Measurements from ENCODE around the gene APH1A.
"Not testable (repeated sequence)": the region's sequence is repeated elsewhere in the genome, so short reads cannot be mapped to it uniquely, and the experiment has no call there.

Gene APH1A

DNA sequence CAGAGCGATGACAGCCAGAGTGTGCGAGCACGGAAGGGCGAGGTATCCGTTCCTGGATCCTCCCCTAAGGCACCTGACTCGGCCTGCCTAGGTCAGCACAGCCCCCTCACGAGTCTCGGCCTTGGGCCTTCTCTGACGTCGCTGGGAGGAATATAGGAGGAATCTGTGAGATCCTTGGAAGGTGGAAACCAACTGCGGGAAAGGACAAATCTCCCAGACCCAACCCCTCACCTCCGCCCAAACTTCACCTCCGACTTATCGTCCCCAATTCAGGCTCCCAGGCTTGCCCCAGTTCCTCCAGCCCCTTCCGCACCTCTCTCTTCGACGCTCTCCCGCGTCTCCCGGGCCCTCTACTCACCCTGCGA, 494 bp downstream of the APH1A start:
- no peak for DNase-seq (ENCODE audit: low read depth)

DNA sequence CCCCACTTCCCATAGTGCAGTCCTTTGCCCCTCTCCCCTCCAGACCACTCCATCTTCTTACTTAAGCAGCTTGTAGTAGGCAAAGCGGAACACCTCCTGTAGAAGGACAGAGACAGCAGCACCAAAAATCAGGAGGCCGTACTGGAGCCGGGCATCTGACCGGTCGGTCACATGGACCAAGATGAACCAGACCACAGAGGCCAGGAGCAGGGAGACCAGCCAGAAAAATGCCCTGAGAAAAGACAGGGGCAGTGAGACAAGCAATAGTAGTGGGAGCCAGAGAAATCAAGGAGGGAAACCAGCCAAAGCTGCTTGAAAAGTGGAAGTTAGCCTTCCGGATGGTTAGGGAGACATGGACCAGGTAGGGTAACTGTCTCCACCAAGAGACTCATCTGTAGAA, 920 bp downstream of the APH1A start:
- no peak for DNase-seq (ENCODE audit: low read depth)

DNA sequence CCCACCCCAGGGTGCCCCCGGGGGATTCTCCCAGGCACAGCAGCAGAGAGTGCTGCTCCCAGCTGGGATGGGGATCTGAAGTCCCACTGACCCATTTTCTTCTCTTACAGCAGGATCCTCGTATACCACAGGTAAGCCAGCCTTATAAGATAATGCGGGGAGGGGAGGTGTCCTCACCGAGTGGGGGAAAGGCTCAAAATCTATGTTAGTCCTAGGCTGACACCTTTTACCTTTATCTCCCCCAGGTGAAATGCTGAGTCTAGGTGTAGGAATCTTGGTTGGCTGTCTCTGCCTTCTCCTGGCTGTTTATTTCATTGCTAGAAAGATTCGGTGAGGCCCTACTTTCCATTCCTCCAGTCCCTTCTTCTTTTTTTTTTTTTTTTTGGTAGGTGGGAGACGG, 5.3 kb downstream of the APH1A start:
- DNase-seq (ENCODE audit: low read depth): no peak

DNA sequence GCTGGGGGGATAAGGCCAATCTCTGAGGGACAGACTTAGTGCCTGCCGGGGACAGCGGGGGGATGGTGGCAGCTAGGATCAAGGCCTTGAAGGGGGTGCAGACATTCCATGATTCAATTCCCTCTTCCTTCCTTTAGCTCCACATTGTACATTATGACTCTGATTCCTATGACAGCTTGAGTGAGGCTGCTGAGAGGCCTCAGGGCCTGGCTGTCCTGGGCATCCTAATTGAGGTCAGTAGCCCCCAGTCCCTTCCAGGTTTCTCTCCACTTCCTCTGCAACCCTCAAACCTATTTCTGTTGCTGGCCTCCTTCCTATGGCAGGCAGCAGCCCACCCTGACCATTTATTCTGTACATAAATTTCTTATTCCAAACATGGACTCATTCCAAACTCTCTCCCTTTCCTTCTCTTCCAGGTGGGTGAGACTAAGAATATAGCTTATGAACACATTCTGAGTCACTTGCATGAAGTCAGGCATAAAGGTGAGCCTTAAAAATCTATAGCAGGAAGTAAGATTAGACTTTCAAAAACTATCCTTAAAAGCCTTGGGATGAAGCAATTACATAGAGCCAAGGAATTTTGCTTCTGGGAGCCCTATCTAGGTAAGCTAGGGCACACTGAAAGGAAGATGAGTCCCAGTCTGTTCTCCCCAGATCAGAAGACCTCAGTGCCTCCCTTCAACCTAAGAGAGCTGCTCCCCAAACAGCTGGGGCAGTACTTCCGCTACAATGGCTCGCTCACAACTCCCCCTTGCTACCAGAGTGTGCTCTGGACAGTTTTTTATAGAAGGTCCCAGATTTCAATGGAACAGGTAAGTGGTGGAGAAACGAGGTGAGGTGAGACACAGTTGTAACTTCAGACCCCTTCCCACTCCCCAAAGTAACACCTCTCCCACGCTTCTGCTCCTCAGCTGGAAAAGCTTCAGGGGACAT, 6.2 kb downstream of the APH1A start:
- no peak for DNase-seq (ENCODE audit: low read depth)

DNA sequence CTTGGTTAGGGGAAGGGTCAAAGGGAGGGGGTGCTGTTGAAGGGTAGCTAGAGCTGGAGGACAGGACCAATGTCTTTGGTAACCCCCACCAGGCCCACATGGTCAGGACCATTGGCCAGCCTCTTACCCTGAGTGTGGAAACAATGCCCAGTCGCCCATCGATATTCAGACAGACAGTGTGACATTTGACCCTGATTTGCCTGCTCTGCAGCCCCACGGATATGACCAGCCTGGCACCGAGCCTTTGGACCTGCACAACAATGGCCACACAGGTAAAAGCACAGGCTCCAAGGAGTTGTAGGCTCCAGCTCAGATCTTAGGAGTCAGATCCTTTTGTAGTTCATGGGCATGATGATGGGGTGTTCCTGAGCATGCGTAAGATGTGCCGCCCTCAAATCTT, 7.4 kb downstream of the APH1A start:
- DNase-seq (ENCODE audit: low read depth): no peak

DNA sequence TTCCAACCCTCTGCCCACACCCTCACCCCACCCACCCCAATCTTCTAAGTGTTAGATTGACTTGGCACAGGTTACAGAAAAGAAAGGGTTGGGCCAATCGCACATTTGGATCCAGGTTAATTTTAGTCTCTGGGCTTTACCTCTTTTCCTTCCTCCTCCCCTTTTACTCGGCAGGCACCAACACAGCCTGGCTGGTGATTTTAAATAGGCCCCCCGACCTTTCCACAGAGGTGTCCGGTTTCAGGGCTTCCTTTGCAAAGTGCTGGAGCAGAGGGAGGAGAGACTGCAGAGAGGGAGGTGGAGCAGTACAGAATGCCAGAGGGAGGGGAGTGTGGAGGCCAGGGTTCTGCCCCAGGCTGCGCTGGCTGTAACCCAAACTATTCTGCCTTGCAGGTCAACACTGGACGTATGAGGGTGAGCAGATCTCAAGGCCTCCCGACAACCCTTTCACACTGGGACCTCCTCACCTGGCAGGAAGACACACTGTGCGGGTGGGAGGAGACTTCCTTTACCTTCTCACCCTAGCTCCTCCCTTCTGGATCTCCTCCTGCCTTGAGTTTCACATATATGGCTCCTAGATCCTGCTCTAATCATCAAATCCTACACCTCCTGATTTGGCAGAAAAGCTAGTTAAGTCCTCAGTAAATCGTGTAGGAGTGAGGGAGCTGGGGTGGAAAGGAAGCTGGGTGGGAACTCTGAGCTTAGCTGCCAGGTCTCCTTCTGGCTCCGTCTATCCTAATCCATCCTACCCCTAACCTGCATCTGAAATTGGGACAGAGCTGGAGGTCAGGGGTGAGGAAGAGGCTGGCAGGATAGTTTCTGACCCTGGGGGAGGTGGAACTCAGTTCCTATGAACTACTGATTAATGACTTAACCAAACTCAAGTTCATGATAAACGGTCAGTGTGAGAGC, 8.8 kb downstream of the APH1A start:
- no peak for DNase-seq (ENCODE audit: low read depth)

DNA sequence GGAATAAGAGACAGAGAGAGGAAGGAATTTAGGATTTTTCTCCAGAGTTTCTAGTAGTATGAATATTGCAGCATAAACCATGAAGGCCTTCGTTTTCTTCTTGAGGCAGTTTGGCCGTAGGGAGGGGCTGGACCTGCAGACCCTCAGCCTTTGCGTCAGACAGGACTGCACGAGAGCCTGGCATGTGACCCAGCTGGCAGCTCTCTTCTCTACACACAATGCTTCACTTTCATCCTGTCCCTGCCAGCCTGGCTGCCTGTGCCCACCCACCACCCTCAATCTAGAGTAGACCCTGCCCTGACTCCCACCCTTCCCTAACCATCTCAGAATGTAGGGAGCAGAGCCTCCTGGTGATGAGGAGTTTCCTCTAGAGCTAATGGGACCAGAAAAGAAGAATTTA, 9.6 kb downstream of the APH1A start:
- DNase-seq (ENCODE audit: low read depth): no peak

DNA sequence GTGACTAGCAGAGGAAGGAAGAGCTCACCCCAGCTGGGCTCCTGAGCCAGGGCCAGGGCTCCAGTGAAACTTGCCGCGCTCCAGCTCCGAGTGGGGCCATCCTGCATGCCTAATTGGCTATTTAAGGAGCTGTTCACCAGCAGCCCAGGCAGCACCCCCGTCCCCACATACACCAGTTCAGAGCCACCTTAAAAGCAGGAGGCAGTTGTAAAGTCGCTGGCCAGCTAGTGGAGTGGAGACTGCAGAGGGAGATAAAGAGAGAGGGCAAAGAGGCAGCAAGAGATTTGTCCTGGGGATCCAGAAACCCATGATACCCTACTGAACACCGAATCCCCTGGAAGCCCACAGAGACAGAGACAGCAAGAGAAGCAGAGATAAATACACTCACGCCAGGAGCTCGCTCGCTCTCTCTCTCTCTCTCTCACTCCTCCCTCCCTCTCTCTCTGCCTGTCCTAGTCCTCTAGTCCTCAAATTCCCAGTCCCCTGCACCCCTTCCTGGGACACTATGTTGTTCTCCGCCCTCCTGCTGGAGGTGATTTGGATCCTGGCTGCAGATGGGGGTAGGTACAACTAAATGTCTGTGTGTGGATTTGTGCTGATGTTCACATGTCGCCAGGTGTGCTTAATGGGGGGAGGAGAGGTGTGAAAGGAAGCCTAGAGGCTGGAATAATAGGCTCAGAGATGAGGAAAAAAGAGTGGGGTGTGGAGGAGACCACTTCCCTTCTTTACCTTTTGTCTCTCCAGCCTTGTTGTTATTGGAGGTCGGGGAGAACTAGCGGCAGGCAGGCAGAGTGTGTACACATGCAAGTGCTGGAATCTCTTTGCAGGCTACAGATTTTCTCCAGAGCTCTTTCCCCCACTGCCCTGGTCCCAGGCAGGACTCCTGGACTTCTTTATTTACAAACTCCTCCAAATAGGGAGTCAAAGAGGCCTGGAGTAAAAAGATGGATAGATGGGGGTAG, 10.9 kb downstream of the APH1A start, which contains the start of gene CA14:
Gene CA14 (plus strand): TSS at position 151 of the 962 bp plus-strand sequence. CDS start 355 bp downstream, at position 506.
- DNase-seq (ENCODE audit: low read depth): no peak

DNA sequence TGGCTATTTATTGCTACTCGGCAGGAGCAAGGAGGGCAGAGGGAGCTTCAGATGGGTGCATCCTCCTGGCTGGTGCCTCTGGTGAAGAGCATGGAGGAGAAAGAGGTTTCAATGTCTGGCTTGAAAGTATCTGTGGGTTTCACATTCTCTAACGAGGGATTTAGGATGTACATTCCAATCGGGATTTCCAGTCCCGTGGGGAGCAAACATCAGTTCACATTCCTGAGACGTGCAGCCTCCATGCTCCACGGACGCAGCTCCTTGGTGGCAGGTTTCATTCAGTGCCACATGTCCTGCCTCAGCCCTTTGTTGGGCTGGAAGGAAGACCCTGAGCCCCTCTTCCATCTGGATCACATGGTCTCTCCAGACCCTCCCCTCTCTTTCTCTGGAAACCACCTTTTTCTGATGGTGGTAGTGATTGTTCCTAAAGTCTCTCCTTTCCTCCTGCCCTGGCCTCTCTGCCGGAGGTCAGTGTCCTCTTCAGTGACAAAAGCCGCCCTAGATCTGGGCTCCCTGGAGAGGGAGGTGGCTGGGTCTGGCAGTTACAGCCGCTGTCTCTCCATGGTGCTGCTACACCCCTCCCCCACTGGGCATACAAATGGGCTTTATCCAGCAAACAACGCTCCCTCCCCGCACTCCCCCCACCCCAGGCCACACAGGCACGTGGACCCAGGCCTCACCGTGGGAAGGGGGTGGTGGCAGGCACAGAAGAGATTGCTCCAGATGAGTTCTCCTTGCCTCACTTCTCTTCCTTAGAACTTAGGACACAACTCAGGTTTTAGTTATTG, 12.1 kb downstream of the APH1A start:
- no peak for DNase-seq (ENCODE audit: low read depth)

DNA sequence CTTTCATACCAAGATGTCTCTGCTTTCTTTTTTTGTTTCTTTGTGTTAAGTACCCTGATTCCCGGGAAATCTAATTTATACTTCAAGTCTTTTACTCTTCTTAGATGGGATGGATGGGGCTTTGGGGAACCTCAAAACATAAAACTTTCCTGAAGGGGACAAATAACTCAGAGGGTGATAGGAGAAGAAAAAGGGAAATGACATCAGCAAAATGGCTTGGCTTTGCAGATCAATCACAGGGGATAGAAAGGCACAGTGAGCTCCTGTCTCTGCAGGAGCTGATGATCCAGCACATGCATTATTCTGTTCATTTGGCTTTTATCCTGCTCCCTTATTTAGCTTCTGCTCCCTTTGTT, 12.6 kb downstream of the APH1A start:
- no peak for DNase-seq (ENCODE audit: low read depth)

DNA sequence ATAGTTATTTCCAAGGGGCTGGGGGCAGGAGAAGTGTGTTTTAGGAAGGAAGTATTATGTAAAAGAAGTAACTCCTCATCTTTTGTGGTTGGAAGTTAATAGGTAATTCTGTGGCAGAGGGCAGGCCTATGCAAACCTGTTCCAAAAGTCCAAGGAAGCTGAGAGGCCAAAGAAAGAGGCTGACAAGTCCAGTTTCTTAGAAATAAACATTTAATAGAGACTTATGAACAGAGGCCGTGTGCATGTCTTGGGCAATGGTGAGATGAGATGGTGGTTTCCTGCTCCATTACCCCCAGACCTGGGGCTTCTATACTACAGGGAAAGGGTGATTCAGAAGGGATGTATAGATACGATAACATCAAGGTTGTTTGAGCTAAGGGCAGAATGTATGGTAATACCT, 18.9 kb downstream of the APH1A start:
- no peak for DNase-seq (ENCODE audit: low read depth)

DNA sequence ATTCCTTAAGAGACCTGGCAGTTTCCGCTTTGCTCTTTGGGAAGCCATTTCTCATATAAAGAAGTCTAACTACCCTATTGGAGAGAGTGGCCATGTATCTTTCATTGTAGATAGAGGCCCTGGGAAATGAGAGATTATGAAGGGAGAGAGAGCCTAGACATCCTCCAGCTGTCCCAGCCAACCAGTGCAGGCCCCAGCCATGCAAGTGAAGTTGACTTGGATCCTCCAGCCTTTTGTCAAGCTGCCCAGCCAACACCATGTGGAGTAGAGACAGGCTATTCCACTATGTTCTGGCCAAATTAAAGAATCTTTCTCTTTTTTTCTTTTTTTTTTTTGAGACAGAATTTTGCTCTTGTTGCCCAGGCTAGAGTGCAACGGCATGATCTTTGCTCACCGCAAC, 25.8 kb downstream of the APH1A start:
- no peak for DNase-seq (ENCODE audit: low read depth)

DNA sequence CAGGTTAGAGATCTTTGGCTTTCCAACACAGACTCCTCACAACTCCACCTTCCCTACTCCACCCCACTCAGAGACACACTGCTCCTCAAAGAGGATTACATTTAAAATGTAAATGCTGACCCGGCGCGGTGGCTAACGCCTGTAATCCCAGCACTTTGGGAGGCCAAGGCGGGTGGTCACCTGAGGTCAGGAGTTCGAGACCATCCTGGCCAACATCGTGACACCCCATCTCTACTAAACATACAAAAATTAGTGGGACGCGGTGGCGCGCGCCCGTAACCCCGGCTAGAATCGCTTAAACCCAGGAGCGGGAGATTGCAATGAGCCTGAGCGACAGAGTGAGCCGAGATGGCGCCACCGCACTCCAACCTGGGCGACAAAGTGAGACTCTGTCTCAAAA, 31.1 kb downstream of the APH1A start:
- DNase-seq (ENCODE audit: low read depth): no peak

DNA sequence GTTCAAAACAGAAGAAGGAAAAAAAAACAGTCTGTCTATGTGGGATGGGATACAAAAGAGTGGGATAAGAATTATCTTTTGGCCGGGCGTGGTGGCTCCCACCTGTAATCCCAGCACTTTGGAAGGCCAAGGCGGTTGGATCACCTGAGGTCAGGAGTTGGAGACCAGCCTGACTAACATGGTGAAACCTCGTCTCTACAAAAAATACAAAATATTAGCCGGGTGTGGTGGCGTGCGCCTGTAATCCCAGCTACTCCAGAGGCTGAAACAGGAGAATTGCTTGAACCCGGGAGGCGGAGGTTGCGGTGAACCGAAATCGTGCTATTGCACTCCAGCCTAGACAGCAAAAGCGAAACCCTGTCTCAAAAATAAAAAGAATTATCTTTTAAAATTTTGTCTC, 31.6 kb downstream of the APH1A start:
- not testable (repeated sequence) for DNase-seq (ENCODE audit: low read depth)

DNA sequence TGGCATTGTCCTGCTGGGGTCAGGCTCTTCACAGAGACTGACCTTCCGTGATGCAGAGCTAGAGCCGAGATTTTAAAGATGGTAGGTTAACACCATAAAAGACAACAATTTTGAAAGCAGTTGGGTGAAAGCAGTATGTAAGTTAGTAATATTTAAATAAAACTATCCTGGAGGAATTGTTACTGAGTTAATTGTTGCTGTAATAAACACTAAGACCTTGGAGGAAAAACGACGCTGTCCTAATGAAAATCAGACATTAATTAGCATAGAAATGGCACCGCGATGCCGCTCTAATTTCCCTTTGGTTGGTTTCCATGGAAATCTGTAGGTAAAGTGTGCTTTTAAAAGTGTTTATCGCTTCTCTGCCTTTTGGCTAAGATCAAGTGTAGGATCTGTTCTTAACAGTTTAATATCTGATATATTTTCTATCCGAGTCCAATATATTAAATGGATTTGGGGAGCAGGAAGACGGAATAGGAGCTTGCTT, 32.2 kb downstream of the APH1A start:
- no peak for DNase-seq (ENCODE audit: low read depth)

DNA sequence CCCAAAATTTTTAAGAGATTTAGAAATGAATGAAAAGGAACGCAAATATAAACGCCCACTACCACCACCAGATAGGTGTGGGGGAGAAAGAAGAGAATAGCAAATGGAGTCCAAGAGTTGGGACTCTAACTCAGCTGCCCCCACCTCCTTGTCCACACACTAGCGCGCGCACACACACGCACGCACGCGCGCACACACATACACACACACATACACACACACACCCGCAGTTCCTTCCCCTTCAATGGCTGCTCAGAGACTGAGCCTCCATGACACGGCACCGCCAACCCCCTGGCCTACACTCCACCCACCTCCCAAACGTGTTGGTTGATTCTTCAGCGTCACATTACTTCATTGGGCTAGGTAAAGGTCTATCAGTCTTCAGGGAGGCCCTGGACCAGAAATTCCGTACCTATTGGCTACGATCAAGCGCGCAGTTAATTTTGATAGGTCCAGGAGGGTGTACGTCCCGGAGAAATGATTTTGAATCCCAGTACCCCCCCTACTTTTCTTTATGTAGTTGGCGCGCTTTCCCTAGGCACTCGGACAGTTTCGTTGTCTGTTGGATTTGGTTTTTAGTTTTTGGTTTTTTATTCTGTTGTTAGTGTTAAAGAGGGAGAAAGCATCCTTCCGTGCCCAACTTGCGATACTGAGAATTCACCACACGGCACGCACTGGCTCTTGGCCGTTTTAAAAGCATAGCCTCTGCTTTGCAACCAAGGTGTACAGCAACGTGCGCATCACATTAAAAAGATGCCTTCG, 32.8 kb downstream of the APH1A start, which contains the start of gene ANP32E:
Gene ANP32E (minus strand): TSS at position 261 of the 762 bp plus-strand sequence. CDS start 326 bp downstream, outside the sequence.
- peak; percentile 96 for DNase-seq (ENCODE audit: low read depth)

DNA sequence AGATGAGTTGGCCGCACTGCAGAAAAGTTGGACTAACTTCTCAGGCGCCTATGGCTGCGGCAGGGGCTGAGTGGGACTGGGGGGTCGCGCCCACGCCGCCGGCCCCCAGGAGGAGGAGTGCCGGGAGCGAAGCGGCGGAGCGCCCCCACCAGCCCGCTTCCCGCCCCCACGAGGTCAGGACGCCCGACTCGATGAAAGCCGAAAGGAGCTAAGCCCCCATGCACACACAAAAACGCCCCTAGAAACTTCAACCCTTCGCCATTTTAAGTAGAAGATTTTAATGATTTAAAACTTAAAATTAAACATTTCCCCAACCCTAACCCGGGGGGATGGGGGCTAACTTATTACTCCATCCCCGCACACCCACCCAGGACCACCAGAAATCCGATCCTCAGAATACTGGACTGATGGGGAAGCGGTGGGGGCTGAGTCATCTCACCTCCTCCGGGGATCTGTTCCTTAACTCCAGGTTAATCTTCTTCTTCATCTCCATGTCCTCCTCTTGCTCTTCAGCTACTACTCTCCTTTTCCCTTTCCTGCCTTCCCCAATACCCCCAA, 33.4 kb downstream of the APH1A start:
- no peak for DNase-seq (ENCODE audit: low read depth)

DNA sequence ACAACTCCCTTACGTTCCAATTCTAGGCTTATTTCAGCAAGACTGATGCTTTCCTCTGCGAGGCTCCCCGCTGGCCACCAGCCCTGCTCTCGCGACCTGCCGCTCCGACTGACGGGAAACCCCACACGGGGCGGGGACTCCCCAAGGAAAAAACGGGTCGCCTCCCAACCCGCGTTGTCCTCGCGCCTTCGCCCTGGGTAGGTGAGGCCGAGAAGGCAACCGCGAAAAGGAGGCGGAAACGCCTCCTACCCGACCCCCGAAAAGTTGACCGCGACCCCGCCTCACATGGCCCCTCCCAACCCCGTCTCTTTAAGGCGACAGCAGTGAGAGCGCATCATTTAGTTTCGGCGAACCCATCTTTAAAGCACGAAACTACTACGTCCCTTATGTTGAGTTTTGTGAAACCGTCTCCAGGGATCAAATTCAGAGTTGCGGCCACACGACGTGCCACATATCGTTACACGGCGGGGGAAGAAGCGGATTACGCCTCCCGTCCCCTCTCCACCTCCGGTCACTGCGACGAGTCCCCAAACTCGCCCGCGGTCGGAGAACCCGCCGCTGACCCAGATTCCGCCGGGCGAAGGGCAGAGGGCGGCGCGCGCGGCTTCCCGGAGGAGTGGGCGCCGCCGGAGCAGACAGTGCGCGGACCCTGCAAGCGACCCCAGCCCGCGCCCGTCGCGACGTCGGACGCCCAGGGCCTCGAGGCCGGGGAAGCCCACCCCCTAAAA, 34.1 kb downstream of the APH1A start:
- DNase-seq (ENCODE audit: low read depth): peak; percentile 79

DNA sequence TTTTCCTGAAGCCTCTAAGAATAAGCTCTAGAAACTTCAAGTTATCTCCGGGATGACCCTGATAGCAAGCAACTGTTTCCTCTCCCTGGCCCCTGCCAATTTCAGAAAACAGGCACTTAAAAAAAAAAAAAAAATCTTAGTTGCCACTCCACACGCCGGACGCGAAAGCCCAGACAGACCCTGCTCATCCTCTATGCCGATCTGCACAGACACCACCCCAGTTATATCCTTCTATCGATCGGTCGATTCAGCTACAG, 34.6 kb downstream of the APH1A start:
- no peak for DNase-seq (ENCODE audit: low read depth)
